Tibial nerve (tissue), 4 donors: ENCODE data around the gene RNU1-3. TPM values are rescaled to one million over a fixed set of nuclear protein-coding genes. Genes with fewer than 3 reads are reported as not detected.
A peak's percentile ranks its signal among the peaks of the same experiment; 100 is the strongest.
"Not testable (repeated sequence)": the region's sequence is repeated elsewhere in the genome, so short reads cannot be mapped to it uniquely, and the experiment has no call there.

Experiments used
- DNase-seq, 2 donors: peaks; one replicate each; pipeline ENCODE4 v3.0.0-alpha.2; 2019; ENCODE audit warnings: low spot score in 2 of 2
- H3K27ac ChIP-seq, 4 donors: fragments of 200-600 bp; sonication (generic) in 3 of 4; one replicate each; pipeline ENCODE4 v1.5.1; 2017 to 2019; ENCODE audit warnings: mild to moderate bottlenecking in 1 of 4
- H3K27me3 ChIP-seq, 2 donors: fragments of 200-600 bp; sonication (generic) in 1 of 2; one replicate each; pipeline versions ENCODE4 v1.5.1 to v1.6.0; 2017 to 2019
- H3K36me3 ChIP-seq, 3 donors: fragments of 200-600 bp; sonication (generic); one replicate each; pipeline ENCODE4 v1.5.1; 2018 to 2019
- H3K4me1 ChIP-seq, 4 donors: fragments of 200-600 bp; sonication (generic) in 3 of 4; one replicate each; pipeline ENCODE4 v1.5.1; 2017 to 2019
- H3K4me3 ChIP-seq, 4 donors: fragments of 200-600 bp; sonication (generic) in 3 of 4; one replicate each; pipeline ENCODE4 v1.5.1; 2017 to 2019; ENCODE audit warnings: mild to moderate bottlenecking in 1 of 4, moderate library complexity in 1 of 4
- H3K9me3 ChIP-seq, 4 donors: fragments of 200-600 bp; sonication (generic) in 3 of 4; one replicate each; pipeline ENCODE4 v1.5.1; 2017 to 2019
- CTCF ChIP-seq, 5 experiments: fragments of 200-600 bp in 3 of 5; fragments of 450-650 bp in 2 of 5; sonication (generic) in 3 of 5; IDR thresholded peaks; one replicate each; pipeline ENCODE4 v1.5.1; 2016 to 2019; ENCODE audit warnings: antibody characterized with exemption in 5 of 5, mild to moderate bottlenecking in 3 of 5, moderate library complexity in 2 of 5
- EP300 ChIP-seq, 2 donors: sonication (generic); formaldehyde crosslinking; IDR thresholded peaks; one replicate each; pipeline ENCODE4 v1.6.1; 2017; ENCODE audit warnings: antibody characterized with exemption in 2 of 2, mild to moderate bottlenecking in 1 of 2
- POLR2A ChIP-seq, 2 donors: fragments of 450-650 bp; IDR thresholded peaks; one replicate each; pipeline ENCODE4 v1.6.1; 2017; ENCODE audit warnings: antibody characterized with exemption in 2 of 2, mild to moderate bottlenecking in 2 of 2, moderate library complexity in 2 of 2
- WGBS, 2 donors: methylation state at CpG; one replicate each; pipeline ENCODE4 v1.1.5; 2018; 5-methylcytosine and 5-hydroxymethylcytosine counted together
- total RNA-seq, 4 donors: library from RNA; depleted of rRNA; stranded (reverse); fragments of >200 nt; gene quantifications; one replicate each; pipeline ENCODE4 v1.1.0, GENCODE V29; 2016

RNU1-3 gene
- total RNA-seq, 4 donors from 2014 or later: under 0.01 TPM

DNA sequence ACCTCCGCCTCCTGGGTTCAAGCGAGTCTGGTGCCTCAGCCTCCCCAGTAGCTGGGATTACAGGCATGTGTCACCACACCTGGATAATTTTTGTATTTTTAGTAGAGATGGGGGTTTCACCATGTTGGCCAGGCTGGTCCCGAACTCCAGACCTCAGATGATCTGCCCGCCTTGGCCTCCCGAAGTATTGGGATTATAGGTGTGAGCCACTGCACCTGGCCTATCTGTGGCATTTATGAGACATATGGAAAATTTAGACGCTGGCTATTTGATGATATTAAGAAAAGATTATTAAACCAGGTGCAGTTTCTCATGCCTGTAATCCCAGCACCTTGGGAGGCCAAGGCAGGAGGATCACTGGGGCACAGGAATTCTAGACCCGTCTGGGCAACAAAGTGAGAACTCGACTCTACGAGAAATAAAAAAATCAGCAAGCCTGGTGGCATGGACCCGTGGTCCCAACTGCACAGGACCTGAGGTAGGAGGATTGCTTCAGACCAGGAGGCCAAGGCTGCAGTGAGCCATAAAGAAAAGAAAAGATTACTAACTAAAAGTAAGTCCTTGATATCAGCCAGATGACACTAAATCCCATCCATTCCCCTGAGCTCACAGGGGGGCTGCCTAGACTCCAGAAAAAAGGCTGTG is 30.1 kb downstream of the RNU1-3 start:
- peaks cover 0 to 51% (median 15%) of the 10 kb centered on the region in 3 donors for H3K36me3 ChIP-seq
- H3K9me3 ChIP-seq, DNase-seq, H3K4me3 ChIP-seq, H3K27ac ChIP-seq, H3K27me3 ChIP-seq, H3K4me1 ChIP-seq: not testable (repeated sequence)
- WGBS, 2 donors: 89 to 92% methylated on average over 10 of the region's 10 CpGs

- peak in 1 of 2 donors; percentile 11 for DNase-seq
- not testable (repeated sequence) for H3K27ac ChIP-seq, H3K4me1 ChIP-seq, H3K9me3 ChIP-seq, H3K4me3 ChIP-seq, H3K27me3 ChIP-seq
- WGBS, 2 donors: 95 to 96% methylated on average over 5 of the region's 5 CpGs
- H3K36me3 ChIP-seq: peaks cover 3 to 56% (median 22%) of the 10 kb centered on the region in 3 donors
These were observed 30.8 kb downstream of the RNU1-3 start for GRCh38 chr1:16635959-16636358.

- DNase-seq, H3K4me1 ChIP-seq, H3K27ac ChIP-seq, H3K27me3 ChIP-seq, H3K9me3 ChIP-seq, H3K4me3 ChIP-seq: not testable (repeated sequence)
- H3K36me3 ChIP-seq: peaks cover 12 to 71% (median 28%) of the 10 kb centered on the region in 3 donors
- 82 to 83% methylated on average over 6 of the region's 6 CpGs for WGBS, 2 donors
These were observed 33.0 kb downstream of the RNU1-3 start for GRCh38 chr1:16633540-16634282.

DNA sequence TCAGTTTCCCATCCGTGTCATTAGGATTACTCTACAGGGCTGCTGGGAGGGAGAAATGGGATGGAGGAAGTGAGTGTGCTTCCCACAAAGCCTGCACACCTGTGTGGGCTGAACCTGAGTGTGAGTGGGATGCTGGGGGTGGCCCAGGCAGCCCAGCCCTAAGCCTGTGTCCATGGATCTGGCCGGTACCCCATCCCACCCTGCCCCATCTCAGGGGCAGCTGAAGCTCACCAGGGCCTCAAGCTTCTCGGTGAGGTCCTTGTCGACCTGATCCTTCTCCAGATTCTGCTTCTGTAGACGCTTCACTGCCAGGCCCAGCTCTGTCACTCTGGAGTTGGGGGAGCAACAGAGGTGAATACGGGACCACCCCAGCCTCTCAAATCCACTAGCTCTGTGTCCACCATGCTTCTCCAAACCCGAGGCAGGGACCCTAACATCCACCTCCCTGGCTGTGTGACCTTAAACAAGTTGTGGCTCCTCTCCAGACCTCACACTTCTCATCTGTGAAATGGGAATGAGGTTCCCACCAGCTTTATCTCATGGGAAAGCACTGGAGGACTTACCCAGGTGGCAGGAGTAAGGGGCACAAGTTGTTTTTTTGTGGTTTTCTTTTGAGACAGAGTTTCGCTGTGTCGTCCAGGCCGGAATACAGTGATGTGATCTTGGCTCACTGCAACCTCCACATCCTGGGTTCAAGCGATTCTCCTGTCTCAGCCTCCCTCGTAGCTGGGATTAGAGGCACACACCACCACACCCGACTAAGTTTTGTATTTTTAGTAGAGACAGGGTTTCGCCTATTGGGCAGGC is 34.5 kb downstream of the RNU1-3 start:
- not testable (repeated sequence) for H3K27me3 ChIP-seq, H3K27ac ChIP-seq, H3K9me3 ChIP-seq, H3K4me1 ChIP-seq, H3K4me3 ChIP-seq
- WGBS, 2 donors: 93 to 95% methylated on average over 14 of the region's 14 CpGs
- peaks cover 15 to 84% (median 38%) of the 10 kb centered on the region in 3 donors for H3K36me3 ChIP-seq
- DNase-seq: peak in 1 of 2 donors; percentile 11

GRCh38 chr1:16631248-16632043 is 35.3 kb downstream of the RNU1-3 start:
- TF ChIP-seq POLR2A (IDR thresholded peaks at IDR 0.05) (no peak), CTCF (IDR thresholded peaks at IDR 0.05) (no peak), EP300 (IDR thresholded peaks at IDR 0.05) (no peak)
- Histone ChIP-seq H3K27ac (no peak overlapping the region), H3K4me1 (no peaks in the 10 kb centered on the region), H3K27me3 (no peaks in the 10 kb centered on the region), H3K9me3 (no peaks in the 10 kb centered on the region), H3K36me3 (peaks cover 15 to 87% (median 38%) of the 10 kb centered on the region in 3 donors), H3K4me3 (no peak overlapping the region)
- peak in 1 of 2 donors; percentile 11 for DNase-seq
- WGBS, 2 donors: 89 to 90% methylated on average over 20 of the region's 20 CpGs

- DNase-seq: no peak
- Histone ChIP-seq H3K27ac (no peak overlapping the region), H3K4me3 (no peak overlapping the region), H3K9me3 (no peaks in the 10 kb centered on the region), H3K36me3 (peaks cover 19 to 94% (median 45%) of the 10 kb centered on the region in 3 donors), H3K27me3 (no peaks in the 10 kb centered on the region), H3K4me1 (no peaks in the 10 kb centered on the region)
- no peak for TF ChIP-seq POLR2A (IDR thresholded peaks at IDR 0.05)
- no peak for TF ChIP-seq EP300 (IDR thresholded peaks at IDR 0.05)
- no peak for TF ChIP-seq CTCF (IDR thresholded peaks at IDR 0.05)
- 89% methylated on average over 36 of the region's 36 CpGs for WGBS, 2 donors
These were observed 36.0 kb downstream of the RNU1-3 start for GRCh38 chr1:16630661-16631247.

DNA sequence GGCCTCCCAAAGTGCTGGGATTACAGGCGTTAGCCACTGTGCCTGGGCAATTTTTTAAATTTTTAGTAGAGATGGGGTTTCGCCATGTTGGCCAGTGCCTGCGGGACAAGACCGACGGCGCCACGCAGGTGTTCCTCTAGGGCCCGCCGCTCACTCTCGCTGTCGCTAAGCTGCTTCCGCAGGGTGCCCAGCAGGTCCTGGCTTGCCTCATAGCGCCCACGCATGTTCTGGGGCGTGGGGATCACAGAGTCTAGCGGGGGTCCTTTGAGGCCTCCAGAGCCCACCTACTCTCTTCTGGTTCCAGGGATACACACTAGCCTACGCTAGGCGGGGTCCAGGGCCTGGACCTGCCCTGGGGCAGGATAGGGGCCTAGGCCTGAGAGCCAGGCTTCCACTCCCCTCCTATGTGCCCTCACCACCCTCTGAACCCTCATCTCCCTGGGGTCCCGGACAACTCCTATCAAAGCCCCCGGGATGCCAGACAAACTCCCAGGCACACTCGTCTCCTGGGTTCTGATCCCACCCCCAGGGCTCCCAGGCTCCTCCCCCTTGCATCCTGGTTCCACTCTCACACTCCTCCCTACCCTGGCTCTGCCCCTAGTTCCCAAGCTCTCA is 36.7 kb downstream of the RNU1-3 start:
- H3K4me3 ChIP-seq, H3K27ac ChIP-seq, H3K9me3 ChIP-seq, H3K4me1 ChIP-seq, DNase-seq, H3K27me3 ChIP-seq: not testable (repeated sequence)
- peaks cover 23 to 96% (median 50%) of the 10 kb centered on the region in 3 donors for H3K36me3 ChIP-seq
- 92 to 93% methylated on average over 21 of the region's 21 CpGs for WGBS, 2 donors
